MM.1S (cell line): ENCODE results near the gene PTPRH.

Experiments used
- DNase-seq: peaks from one replicate; pipeline ENCODE4 v3.0.0-alpha.2; 2015
- H2AFZ ChIP-seq: fragments of 300-600 bp; sonication (generic); 2 replicates; pipeline ENCODE4 v1.6.0; 2016; ENCODE audit warnings: antibody characterized with exemption, low read length
- H3F3A ChIP-seq: fragments of 300-600 bp; sonication (generic); 2 replicates; pipeline ENCODE4 v1.6.1; 2016; ENCODE audit warnings: mild to moderate bottlenecking, antibody characterized with exemption, low read length, moderate library complexity, mixed read lengths; ENCODE audit not compliant: insufficient read depth
- H3K27ac ChIP-seq: fragments of 300-600 bp; sonication (generic); 2 replicates; pipeline ENCODE4 v1.5.1; 2016; ENCODE audit warnings: mild to moderate bottlenecking, low read length
- H3K27me3 ChIP-seq: fragments of 300-600 bp; sonication (generic); replicated peaks from 2 replicates; pipeline ENCODE4 v1.6.0; 2016; ENCODE audit warnings: low read length; ENCODE audit not compliant: insufficient read depth
- H3K36me3 ChIP-seq: fragments of 300-600 bp; sonication (generic); replicated peaks from 2 replicates; pipeline ENCODE4 v1.6.1; 2016; ENCODE audit warnings: mild to moderate bottlenecking, low read length, mixed read lengths; ENCODE audit not compliant: insufficient read depth
- H3K4me1 ChIP-seq: fragments of 300-600 bp; sonication (generic); 2 replicates; pipeline ENCODE4 v1.6.1; 2016; ENCODE audit warnings: low read length, mixed read lengths
- H3K4me2 ChIP-seq: fragments of 300-600 bp; sonication (generic); 2 replicates; pipeline ENCODE4 v1.6.0; 2016; ENCODE audit warnings: low read depth, low read length
- H3K4me3 ChIP-seq: fragments of 300-600 bp; sonication (generic); 2 replicates; pipeline ENCODE4 v1.5.1; 2016; ENCODE audit warnings: low read length, mixed read lengths
- H3K79me2 ChIP-seq: fragments of 300-600 bp; sonication (generic); 2 replicates; pipeline ENCODE4 v1.6.1; 2016; ENCODE audit warnings: mixed run types, low read length, mixed read lengths
- H3K9ac ChIP-seq: fragments of 300-600 bp; sonication (generic); 2 replicates; pipeline ENCODE4 v1.6.1; 2016; ENCODE audit warnings: low read length, mixed read lengths
- H3K9me2 ChIP-seq: fragments of 300-600 bp; sonication (generic); replicated peaks from 2 replicates; pipeline ENCODE4 v1.6.1; 2016; ENCODE audit warnings: mild to moderate bottlenecking, low read length, mixed read lengths; ENCODE audit not compliant: insufficient read depth
- H3K9me3 ChIP-seq: fragments of 300-600 bp; sonication (generic); replicated peaks from 2 replicates; pipeline ENCODE4 v1.6.1; 2016; ENCODE audit warnings: mild to moderate bottlenecking, low read length, mixed read lengths; ENCODE audit not compliant: insufficient read depth
- H4K20me1 ChIP-seq: fragments of 300-600 bp; sonication (generic); 2 replicates; pipeline ENCODE4 v1.6.1; 2016; ENCODE audit warnings: mild to moderate bottlenecking, low read length, moderate library complexity, mixed read lengths; ENCODE audit not compliant: insufficient read depth
- EZH2 ChIP-seq: fragments of 300-600 bp; sonication (generic); optimal IDR thresholded peaks from 2 replicates; pipeline ENCODE3; 2017; ENCODE audit warnings: low read depth, mild to moderate bottlenecking, antibody characterized with exemption, low read length, mixed read lengths
- EZH2phosphoT487 ChIP-seq: fragments of 300-600 bp; sonication (generic); IDR thresholded peaks from 2 replicates; pipeline ENCODE4 v1.6.1; 2018; ENCODE audit warnings: antibody characterized with exemption, low read length
- TF ChIP-seq, protein P1 (sequence below): fragments of 300-600 bp; sonication (generic); IDR thresholded peaks from 2 replicates; pipeline ENCODE4 v1.5.1; 2016; ENCODE audit warnings: antibody characterized with exemption, low read length, mixed read lengths

Gene PTPRH

GRCh38 chr19:55158848-55159749 is 50.2 kb downstream of the PTPRH start:
- Histone ChIP-seq H3K27ac (no peak overlapping the region), H3K79me2 (no peaks in the 10 kb centered on the region), H3K9me2 (no peaks in the 10 kb centered on the region), H4K20me1 (no peaks in the 10 kb centered on the region), H3K4me3 (no peak overlapping the region), H3K9me3 (no peaks in the 10 kb centered on the region), H2AFZ (no peak overlapping the region), H3K9ac (no peak overlapping the region), H3K4me2 (no peak overlapping the region), H3K36me3 (no peaks in the 10 kb centered on the region), H3K27me3 (peaks cover 51% of the 10 kb centered on the region), H3F3A (no peaks in the 10 kb centered on the region), H3K4me1 (no peaks in the 10 kb centered on the region)
- no peak for DNase-seq
- TF ChIP-seq EZH2phosphoT487, result no peak
- TF ChIP-seq EZH2, result no peak
- TF ChIP-seq, protein P1, sequence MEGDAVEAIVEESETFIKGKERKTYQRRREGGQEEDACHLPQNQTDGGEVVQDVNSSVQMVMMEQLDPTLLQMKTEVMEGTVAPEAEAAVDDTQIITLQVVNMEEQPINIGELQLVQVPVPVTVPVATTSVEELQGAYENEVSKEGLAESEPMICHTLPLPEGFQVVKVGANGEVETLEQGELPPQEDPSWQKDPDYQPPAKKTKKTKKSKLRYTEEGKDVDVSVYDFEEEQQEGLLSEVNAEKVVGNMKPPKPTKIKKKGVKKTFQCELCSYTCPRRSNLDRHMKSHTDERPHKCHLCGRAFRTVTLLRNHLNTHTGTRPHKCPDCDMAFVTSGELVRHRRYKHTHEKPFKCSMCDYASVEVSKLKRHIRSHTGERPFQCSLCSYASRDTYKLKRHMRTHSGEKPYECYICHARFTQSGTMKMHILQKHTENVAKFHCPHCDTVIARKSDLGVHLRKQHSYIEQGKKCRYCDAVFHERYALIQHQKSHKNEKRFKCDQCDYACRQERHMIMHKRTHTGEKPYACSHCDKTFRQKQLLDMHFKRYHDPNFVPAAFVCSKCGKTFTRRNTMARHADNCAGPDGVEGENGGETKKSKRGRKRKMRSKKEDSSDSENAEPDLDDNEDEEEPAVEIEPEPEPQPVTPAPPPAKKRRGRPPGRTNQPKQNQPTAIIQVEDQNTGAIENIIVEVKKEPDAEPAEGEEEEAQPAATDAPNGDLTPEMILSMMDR, result no peak

DNA sequence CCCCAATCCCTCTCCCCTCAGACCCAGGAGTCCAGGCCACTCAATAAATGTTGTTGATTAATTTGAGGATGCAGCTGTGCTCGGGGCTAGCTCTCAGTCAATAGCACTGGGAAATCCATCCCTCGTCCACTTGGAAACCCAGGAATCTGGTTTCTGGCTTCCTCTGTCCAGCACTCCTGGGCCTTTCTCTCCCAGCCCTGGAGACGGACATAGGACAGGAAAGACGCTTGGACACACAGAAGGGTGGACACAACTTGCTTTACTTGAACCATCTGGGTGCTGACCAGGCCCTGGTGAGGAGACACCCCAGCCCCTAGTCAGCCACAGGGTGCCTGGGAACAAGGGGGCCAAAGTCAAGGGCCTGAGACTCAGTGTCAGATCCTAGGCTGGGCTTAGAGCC is 50.9 kb downstream of the PTPRH start:
- no peak for DNase-seq
- Histone ChIP-seq H3F3A (no peaks in the 10 kb centered on the region), H3K4me3 (no peak overlapping the region), H3K36me3 (no peaks in the 10 kb centered on the region), H3K27me3 (peaks cover 44% of the 10 kb centered on the region), H3K27ac (no peak overlapping the region), H2AFZ (no peak overlapping the region), H3K9me3 (no peaks in the 10 kb centered on the region), H3K4me2 (no peak overlapping the region), H4K20me1 (no peaks in the 10 kb centered on the region), H3K79me2 (no peaks in the 10 kb centered on the region), H3K9me2 (no peaks in the 10 kb centered on the region), H3K4me1 (no peaks in the 10 kb centered on the region), H3K9ac (no peak overlapping the region)
- TF ChIP-seq EZH2phosphoT487 (no peak), EZH2 (no peak)
- TF ChIP-seq, protein P1, result no peak

DNA sequence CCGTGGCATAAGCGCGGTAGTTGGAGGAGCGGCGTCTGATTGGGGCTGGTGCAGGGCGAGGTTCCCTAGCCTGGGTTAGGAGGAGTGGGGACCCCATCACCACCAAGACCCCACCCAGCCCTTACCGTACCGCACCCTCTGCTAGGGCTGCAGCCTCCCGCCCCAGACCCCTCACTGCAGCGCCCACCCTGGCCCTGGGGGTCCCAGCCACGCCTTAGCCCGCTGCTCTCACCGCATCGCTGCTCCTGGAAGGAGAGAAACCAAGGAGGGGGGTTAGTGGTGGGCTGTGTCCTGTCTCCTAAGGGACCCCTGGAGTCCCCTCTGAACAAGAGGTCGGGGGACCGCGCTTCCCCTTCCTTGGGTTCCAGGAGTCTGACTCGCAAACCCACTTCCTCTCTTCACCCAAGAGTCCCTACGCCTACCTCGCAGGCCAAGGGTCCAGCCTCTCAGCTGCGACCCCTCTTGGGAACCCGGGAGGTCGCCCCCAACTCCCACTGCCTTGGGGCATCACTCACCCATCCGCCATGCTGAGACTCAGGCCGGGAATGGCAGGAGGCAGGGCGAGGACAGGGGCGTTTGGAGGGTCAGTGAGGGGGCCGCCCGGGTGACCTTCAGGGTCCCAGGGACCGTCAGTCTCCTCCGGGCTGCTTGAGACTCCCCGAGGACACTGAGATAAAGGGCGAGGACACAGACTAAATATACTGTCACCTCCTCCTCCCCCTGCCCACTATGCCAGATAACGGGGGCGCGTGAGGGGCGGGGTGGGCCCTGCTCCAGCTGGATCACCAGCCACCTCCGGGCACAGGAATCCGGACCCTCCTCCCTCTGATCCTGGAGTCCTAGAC is 52.0 kb downstream of the PTPRH start, which contains the start of gene TNNI3:
Gene TNNI3, minus strand, starts transcription at position 669 of the 845 bp plus-strand sequence. Its CDS starts 143 bp downstream, at position 526.
- no peak within 1 kb of the TSS for H3K27ac ChIP-seq
- H3K9me2 ChIP-seq, result no peaks in the 10 kb centered on the region
- H3K27me3 ChIP-seq, result peaks cover 37% of the 10 kb centered on the region
- no peak within 1 kb of the TSS for H3K4me2 ChIP-seq
- DNase-seq, result no peak
- TF ChIP-seq EZH2, result no peak
- TF ChIP-seq, protein P1, result no peak
- no peak for TF ChIP-seq EZH2phosphoT487
- H4K20me1 ChIP-seq, result no peaks in the 10 kb centered on the region
- no peaks in the 10 kb centered on the region for H3K79me2 ChIP-seq
- H3F3A ChIP-seq, result no peaks in the 10 kb centered on the region
- H3K4me1 ChIP-seq, result no peaks in the 10 kb centered on the region
- H3K4me3 ChIP-seq, result no peak within 1 kb of the TSS
- no peaks in the 10 kb centered on the region for H3K9me3 ChIP-seq
- no peak within 1 kb of the TSS for H3K9ac ChIP-seq
- no peak within 1 kb of the TSS for H2AFZ ChIP-seq
- H3K36me3 ChIP-seq, result no peaks in the 10 kb centered on the region
